Measurements from ENCODE around the gene ASIC3. TPM values are rescaled to one million over a fixed set of nuclear protein-coding genes. Genes with fewer than 3 reads are reported as not detected.

Gene ASIC3
- polyA plus RNA-seq, 1 donor (not counting 4 experiments of a cell fraction or from before 2014, with no cell fraction given): 0.35 TPM

DNA sequence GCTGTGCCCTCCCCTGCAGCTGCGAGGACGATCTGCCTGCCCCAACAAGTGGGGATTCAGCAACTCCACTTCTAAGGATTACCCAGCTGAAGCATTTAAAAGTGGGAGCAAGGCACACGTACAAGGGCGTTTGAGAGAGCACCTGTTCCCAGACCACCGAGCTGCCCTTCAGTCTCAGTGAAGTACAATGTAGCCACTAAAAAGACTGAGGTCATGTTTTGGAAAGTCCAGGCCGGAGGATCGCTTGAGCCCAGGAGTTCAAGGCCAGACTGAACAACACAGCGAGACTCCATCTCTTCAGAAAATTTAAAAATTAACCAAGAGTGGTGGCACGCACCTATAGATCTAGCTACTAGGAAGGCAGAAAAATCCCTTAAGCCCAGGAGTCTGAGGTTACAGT is 42.8 kb upstream of the ASIC3 start:
- no peak overlapping the region for H3K27ac ChIP-seq (ENCODE audit: control insufficient read depth, insufficient read depth, low read length)
- H3K4me3 ChIP-seq (ENCODE audit: control insufficient read depth in 2 of 3, extremely low read depth in 1 of 3, insufficient read depth in 2 of 3, low read depth in 1 of 3, low read length in 3 of 3): no peak overlapping the region
- H3K9me1 ChIP-seq (ENCODE audit: control insufficient read depth, extremely low read depth, insufficient read depth, low read length): no peaks in the 10 kb centered on the region
- dilution Hi-C loops (cut with MboI; ENCODE audit: extremely low pct_ligation_motif_present, low sequenced_read_pairs): no loop called here
- DNase-seq (ENCODE audit: low read depth, low spot score): no peak
- H3K4me1 ChIP-seq (ENCODE audit: control insufficient read depth, extremely low read depth, insufficient read depth, low read length): peaks cover 7% of the 10 kb centered on the region
- H3K9ac ChIP-seq (ENCODE audit: control insufficient read depth, extremely low read depth, insufficient read depth, low read length): no peak overlapping the region
- peaks cover 13% of the 10 kb centered on the region for H3K27me3 ChIP-seq (ENCODE audit: control insufficient read depth, extremely low read depth, insufficient read depth, low read length)
- H3K9me3 ChIP-seq (ENCODE audit: control insufficient read depth, low read depth, low read length): no peaks in the 10 kb centered on the region
- no peaks in the 10 kb centered on the region for H3K36me3 ChIP-seq (ENCODE audit: control insufficient read depth in 2 of 2, extremely low read depth in 1 of 2, insufficient read depth in 2 of 2, low read length in 2 of 2)
- no peak for TF ChIP-seq EZH2 (IDR thresholded peaks at IDR 0.05; ENCODE audit: low read length)
- TF ChIP-seq, protein P1, sequence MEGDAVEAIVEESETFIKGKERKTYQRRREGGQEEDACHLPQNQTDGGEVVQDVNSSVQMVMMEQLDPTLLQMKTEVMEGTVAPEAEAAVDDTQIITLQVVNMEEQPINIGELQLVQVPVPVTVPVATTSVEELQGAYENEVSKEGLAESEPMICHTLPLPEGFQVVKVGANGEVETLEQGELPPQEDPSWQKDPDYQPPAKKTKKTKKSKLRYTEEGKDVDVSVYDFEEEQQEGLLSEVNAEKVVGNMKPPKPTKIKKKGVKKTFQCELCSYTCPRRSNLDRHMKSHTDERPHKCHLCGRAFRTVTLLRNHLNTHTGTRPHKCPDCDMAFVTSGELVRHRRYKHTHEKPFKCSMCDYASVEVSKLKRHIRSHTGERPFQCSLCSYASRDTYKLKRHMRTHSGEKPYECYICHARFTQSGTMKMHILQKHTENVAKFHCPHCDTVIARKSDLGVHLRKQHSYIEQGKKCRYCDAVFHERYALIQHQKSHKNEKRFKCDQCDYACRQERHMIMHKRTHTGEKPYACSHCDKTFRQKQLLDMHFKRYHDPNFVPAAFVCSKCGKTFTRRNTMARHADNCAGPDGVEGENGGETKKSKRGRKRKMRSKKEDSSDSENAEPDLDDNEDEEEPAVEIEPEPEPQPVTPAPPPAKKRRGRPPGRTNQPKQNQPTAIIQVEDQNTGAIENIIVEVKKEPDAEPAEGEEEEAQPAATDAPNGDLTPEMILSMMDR (optimal IDR thresholded peaks at IDR 0.05 in 1 of 3, IDR thresholded peaks at IDR 0.05 in 1 of 3, conservative IDR thresholded peaks at IDR 0.05 in 1 of 3; ENCODE audit: extremely low read depth in 1 of 3, insufficient read depth in 2 of 3, low read length in 3 of 3): no peak
- no peak for FAIRE-seq
- no peak overlapping the region for H2AFZ ChIP-seq (ENCODE audit: control insufficient read depth, low read length)
- no peaks in the 10 kb centered on the region for H3K79me2 ChIP-seq (ENCODE audit: control insufficient read depth, insufficient read depth, low read length)
- no peaks in the 10 kb centered on the region for H4K20me1 ChIP-seq (ENCODE audit: control insufficient read depth, extremely low read depth, insufficient read depth, low read length)
- H3K4me2 ChIP-seq (ENCODE audit: control insufficient read depth, extremely low read depth, insufficient read depth, low read depth, low read length): no peak overlapping the region

DNA sequence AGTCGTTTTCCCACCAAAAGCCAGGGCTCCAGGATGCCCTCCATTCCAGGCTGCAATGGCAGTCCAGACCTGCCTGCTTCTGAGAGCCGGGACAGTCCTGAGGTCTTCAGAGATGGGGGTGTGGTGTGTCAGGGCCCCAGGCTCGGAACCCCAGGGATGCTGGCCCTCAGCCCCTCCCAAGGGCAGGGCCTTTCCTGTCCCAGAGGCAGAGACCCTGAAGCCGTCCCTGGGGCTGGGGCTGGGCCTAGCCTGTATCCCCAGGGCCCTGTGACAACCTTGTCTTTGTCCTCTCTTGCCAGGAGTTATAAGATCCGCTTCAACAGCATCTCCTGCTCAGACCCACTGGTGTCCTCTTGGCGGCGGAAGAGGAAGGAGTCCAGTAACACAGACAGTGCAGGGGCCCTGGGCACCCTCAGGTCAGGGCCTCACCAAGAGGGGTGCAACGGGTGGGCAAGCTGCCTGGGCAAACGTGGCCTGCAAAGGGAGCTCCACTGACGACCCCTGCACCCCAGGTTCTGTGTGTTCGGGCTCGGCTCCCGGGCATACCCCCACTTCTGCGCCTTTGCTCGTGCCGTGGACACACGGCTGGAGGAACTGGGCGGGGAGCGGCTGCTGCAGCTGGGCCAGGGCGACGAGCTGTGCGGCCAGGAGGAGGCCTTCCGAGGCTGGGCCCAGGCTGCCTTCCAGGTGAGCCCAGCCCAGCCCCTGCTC is 41.6 kb upstream of the ASIC3 start:
- no peak overlapping the region for H2AFZ ChIP-seq (ENCODE audit: control insufficient read depth, low read length)
- DNase-seq (ENCODE audit: low read depth, low spot score) (no peak), FAIRE-seq (no peak)
- TF ChIP-seq, protein P1 (optimal IDR thresholded peaks at IDR 0.05 in 1 of 3, IDR thresholded peaks at IDR 0.05 in 1 of 3, conservative IDR thresholded peaks at IDR 0.05 in 1 of 3; ENCODE audit: extremely low read depth in 1 of 3, insufficient read depth in 2 of 3, low read length in 3 of 3): no peak
- TF ChIP-seq EZH2 (IDR thresholded peaks at IDR 0.05; ENCODE audit: low read length): no peak
- H3K9ac ChIP-seq (ENCODE audit: control insufficient read depth, extremely low read depth, insufficient read depth, low read length): no peak overlapping the region
- H3K36me3 ChIP-seq (ENCODE audit: control insufficient read depth in 2 of 2, extremely low read depth in 1 of 2, insufficient read depth in 2 of 2, low read length in 2 of 2): no peaks in the 10 kb centered on the region
- no peaks in the 10 kb centered on the region for H3K79me2 ChIP-seq (ENCODE audit: control insufficient read depth, insufficient read depth, low read length)
- no peaks in the 10 kb centered on the region for H4K20me1 ChIP-seq (ENCODE audit: control insufficient read depth, extremely low read depth, insufficient read depth, low read length)
- H3K27ac ChIP-seq (ENCODE audit: control insufficient read depth, insufficient read depth, low read length): no peak overlapping the region
- H3K9me3 ChIP-seq (ENCODE audit: control insufficient read depth, low read depth, low read length): no peaks in the 10 kb centered on the region
- H3K9me1 ChIP-seq (ENCODE audit: control insufficient read depth, extremely low read depth, insufficient read depth, low read length): no peaks in the 10 kb centered on the region
- no peak overlapping the region for H3K4me3 ChIP-seq (ENCODE audit: control insufficient read depth in 2 of 3, extremely low read depth in 1 of 3, insufficient read depth in 2 of 3, low read depth in 1 of 3, low read length in 3 of 3)
- dilution Hi-C loops (cut with MboI; ENCODE audit: extremely low pct_ligation_motif_present, low sequenced_read_pairs): no loop called here
- peaks cover 8% of the 10 kb centered on the region for H3K4me1 ChIP-seq (ENCODE audit: control insufficient read depth, extremely low read depth, insufficient read depth, low read length)
- peaks cover 21% of the 10 kb centered on the region for H3K27me3 ChIP-seq (ENCODE audit: control insufficient read depth, extremely low read depth, insufficient read depth, low read length)
- no peak overlapping the region for H3K4me2 ChIP-seq (ENCODE audit: control insufficient read depth, extremely low read depth, insufficient read depth, low read depth, low read length)
